ENCODE measurements around the gene PLPP7. TPM values are rescaled to one million over a fixed set of nuclear protein-coding genes. Genes with fewer than 3 reads are reported as not detected.
A peak's percentile ranks its signal among the peaks of the same experiment; 100 is the strongest.
"Not testable (repeated sequence)": the region's sequence is repeated elsewhere in the genome, so short reads cannot be mapped to it uniquely, and the experiment has no call there.

PLPP7 gene
- total and polyA plus RNA-seq, 4 donors, result 5.6 to 11.1 (median 8.0) TPM

DNA sequence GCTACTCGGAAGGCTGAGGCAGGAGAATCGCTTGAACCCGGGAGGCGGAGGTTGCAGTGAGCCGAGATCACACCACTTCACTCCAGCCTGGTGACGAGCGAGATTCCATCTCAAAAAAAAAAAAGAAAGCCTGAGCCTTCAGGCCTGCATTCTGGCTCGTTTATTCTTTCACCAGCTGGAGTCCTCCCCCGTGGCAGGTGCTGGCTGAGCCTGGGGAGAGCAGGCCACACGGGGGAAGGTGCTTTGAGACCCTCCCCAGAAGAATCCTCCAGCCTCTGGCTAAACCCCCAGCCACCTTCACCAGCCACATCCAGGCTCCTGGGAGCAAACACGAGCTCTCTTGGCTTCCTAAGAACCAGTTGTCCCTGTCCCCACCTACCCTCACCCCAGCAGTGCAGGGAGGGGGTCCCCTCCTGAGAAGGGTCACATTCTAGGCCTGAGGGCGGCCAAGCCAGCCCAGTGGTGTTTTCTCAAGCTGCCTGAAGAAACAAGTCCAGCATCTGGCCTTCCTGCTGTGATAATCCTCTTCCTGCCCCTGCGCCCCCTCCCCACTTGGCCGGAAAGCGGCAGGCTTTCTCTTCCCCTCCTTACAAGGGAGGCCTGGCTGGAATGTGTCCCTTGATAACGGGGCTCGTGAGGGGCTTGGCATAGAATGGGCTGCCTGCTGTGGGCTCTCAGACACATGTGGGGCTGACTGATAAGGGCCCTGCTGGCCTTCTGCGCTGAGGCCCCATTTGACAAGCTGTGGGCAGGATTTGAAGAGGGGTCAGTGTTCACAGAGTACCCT is 41.5 kb downstream of the PLPP7 start:
- no peak overlapping the region for H3K4me3 ChIP-seq (ENCODE audit: low read length in 2 of 2)
- H3K36me3 ChIP-seq (ENCODE audit: control insufficient read depth in 1 of 2, insufficient read depth in 2 of 2, low read length in 1 of 2), result no peaks in the 10 kb centered on the region
- H3K27me3 ChIP-seq (ENCODE audit: control insufficient read depth in 1 of 2, insufficient read depth in 2 of 2, low read length in 1 of 2), result no peaks in the 10 kb centered on the region
- intact Hi-C loops (cut with DNase I), result no loop called here
- no peaks in the 10 kb centered on the region for H3K9me3 ChIP-seq (ENCODE audit: control insufficient read depth, low read length)
- no peak overlapping the region for H3K27ac ChIP-seq (ENCODE audit: low read depth in 1 of 2, low read length in 2 of 2)
- H3K4me1 ChIP-seq (ENCODE audit: control insufficient read depth in 1 of 2, insufficient read depth in 2 of 2, low read length in 2 of 2), result no peaks in the 10 kb centered on the region
- WGBS, 2 donors, result 82 to 84% methylated on average over 18 of the region's 18 CpGs
- ATAC-seq (ENCODE audit: low FRiP score) (peak; percentile 13), DNase-seq (peak in 1 of 2 donors; percentile 42)

GRCh38 chr9:131331996-131332395 is 42.5 kb downstream of the PLPP7 start:
- peak in 1 of 2 donors; percentile 2 for DNase-seq
- H3K36me3 ChIP-seq (ENCODE audit: control insufficient read depth in 1 of 2, insufficient read depth in 2 of 2, low read length in 1 of 2); H3K27ac ChIP-seq (ENCODE audit: low read depth in 1 of 2, low read length in 2 of 2); H3K27me3 ChIP-seq (ENCODE audit: control insufficient read depth in 1 of 2, insufficient read depth in 2 of 2, low read length in 1 of 2); intact Hi-C loops (cut with DNase I); H3K4me3 ChIP-seq (ENCODE audit: low read length in 2 of 2); H3K4me1 ChIP-seq (ENCODE audit: control insufficient read depth in 1 of 2, insufficient read depth in 2 of 2, low read length in 2 of 2); ATAC-seq (ENCODE audit: low FRiP score); H3K9me3 ChIP-seq (ENCODE audit: control insufficient read depth, low read length): not testable (repeated sequence)
- 97 to 98% methylated on average over 2 of the region's 2 CpGs for WGBS, 2 donors

DNA sequence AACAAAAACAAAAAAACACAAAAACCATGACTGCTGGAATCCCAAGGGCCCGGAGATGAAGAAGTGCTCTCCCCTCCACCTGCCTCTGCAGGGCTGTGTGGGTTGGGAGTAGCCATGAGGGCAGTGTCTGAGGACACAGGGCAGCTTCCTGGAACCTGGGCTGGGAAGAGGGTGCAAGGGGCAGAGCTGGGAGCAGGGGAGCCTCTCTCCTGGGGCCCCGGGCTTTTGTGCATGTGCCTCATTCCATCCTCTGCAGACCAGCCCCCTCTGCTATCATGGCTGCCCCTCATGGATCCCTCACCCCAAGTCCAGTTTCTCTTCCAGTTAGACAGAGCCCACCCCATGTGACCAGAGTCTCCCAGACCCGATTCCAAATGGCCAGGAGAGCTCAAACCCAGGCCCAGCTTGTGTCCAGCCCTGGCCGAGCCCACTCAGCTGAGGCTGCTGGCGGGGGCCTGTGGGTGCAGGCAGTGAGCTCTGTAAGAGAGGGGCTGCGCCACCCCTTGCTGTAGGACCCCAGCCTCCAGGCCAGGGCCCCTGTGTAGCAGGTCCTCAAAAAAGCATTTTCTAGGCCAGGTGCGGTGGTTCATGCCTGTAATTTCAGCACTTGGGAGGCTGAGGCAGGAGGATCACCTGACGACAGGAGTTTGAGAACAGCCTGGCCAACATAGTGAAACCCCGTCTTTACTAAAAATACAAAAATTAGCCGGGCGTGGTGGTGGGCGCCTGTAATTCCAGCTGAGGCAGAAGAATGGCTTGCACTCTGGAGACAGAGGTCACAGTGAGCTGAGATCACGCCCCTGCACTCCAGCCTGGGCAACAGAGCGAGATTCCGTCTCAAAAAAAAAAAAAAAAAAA is 44.5 kb downstream of the PLPP7 start:
- H3K4me1 ChIP-seq (ENCODE audit: control insufficient read depth in 1 of 2, insufficient read depth in 2 of 2, low read length in 2 of 2), result no peaks in the 10 kb centered on the region
- DNase-seq (peak in 1 of 2 donors; percentile 67), ATAC-seq (ENCODE audit: low FRiP score) (no peak)
- H3K9me3 ChIP-seq (ENCODE audit: control insufficient read depth, low read length), result no peaks in the 10 kb centered on the region
- H3K36me3 ChIP-seq (ENCODE audit: control insufficient read depth in 1 of 2, insufficient read depth in 2 of 2, low read length in 1 of 2), result no peaks in the 10 kb centered on the region
- no peak overlapping the region for H3K27ac ChIP-seq (ENCODE audit: low read depth in 1 of 2, low read length in 2 of 2)
- no peaks in the 10 kb centered on the region for H3K27me3 ChIP-seq (ENCODE audit: control insufficient read depth in 1 of 2, insufficient read depth in 2 of 2, low read length in 1 of 2)
- intact Hi-C loops (cut with DNase I), result no loop called here
- H3K4me3 ChIP-seq (ENCODE audit: low read length in 2 of 2), result no peak overlapping the region
- WGBS, 2 donors, result 80 to 81% methylated on average over 15 of the region's 15 CpGs

DNA sequence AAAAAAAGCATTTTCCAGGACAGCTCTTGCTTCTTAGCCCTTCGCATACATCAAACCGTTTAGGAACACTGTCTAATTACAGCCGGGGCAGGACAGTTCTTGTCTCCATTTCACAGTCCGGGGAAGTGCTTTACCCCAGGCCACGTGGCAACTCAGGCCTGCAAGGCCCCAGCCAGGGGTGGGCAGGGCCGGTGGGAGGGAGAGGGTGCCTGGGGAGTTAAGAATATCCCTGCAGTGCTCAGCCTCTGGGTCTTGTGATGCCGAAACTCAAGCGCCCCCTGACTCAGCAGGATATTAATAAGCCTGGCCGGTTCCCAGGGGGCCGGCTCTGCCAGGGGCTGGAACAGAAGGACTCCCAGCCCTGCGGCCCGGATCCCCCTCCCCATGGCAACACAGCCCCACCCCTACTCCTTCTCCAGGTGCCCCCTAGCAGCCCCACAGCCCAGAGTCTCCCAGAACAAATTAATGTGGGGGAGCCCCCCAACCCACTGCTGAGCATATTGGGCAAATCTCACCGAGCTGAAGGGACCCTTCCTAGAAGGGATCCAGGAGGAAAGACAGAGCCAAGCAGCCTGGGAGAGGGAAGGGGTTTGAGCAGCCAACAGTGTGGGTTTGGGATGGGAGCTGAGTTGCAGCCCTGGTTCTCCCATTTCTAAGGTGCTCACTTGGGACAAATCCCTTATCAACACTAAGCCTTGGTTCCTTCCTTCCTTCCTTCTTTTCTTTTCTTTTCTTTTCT is 45.3 kb downstream of the PLPP7 start:
- peak; percentile 62 to 81 for DNase-seq
- H3K4me1 ChIP-seq (ENCODE audit: control insufficient read depth in 1 of 2, insufficient read depth in 2 of 2, low read length in 2 of 2), result no peaks in the 10 kb centered on the region

GRCh38 chr9:131335368-131335755 is 45.8 kb downstream of the PLPP7 start:
- no peaks in the 10 kb centered on the region for H3K36me3 ChIP-seq (ENCODE audit: control insufficient read depth in 1 of 2, insufficient read depth in 2 of 2, low read length in 1 of 2)
- no peaks in the 10 kb centered on the region for H3K27me3 ChIP-seq (ENCODE audit: control insufficient read depth in 1 of 2, insufficient read depth in 2 of 2, low read length in 1 of 2)
- DNase-seq (peak; percentile 29 to 55), ATAC-seq (ENCODE audit: low FRiP score) (no peak)
- H3K27ac ChIP-seq (ENCODE audit: low read depth in 1 of 2, low read length in 2 of 2), result no peak overlapping the region
- no peak overlapping the region for H3K4me3 ChIP-seq (ENCODE audit: low read length in 2 of 2)
- no peaks in the 10 kb centered on the region for H3K9me3 ChIP-seq (ENCODE audit: control insufficient read depth, low read length)
- WGBS, 2 donors, result 79 to 82% methylated on average over 4 of the region's 4 CpGs
- no peaks in the 10 kb centered on the region for H3K4me1 ChIP-seq (ENCODE audit: control insufficient read depth in 1 of 2, insufficient read depth in 2 of 2, low read length in 2 of 2)
- intact Hi-C loops (cut with DNase I), result loop anchor here (5.0 kb wide), 1 partner anchor 278 kb away; no protein-coding TSS in a partner anchor

More for the DNA sequence above, 45.3 kb downstream of the PLPP7 start:
- Histone ChIP-seq H3K27ac (ENCODE audit: low read depth in 1 of 2, low read length in 2 of 2) (peak overlapping the region in 1 of 2 donors; percentile 17), H3K9me3 (ENCODE audit: control insufficient read depth, low read length) (no peaks in the 10 kb centered on the region), H3K27me3 (ENCODE audit: control insufficient read depth in 1 of 2, insufficient read depth in 2 of 2, low read length in 1 of 2) (no peaks in the 10 kb centered on the region), H3K4me3 (ENCODE audit: low read length in 2 of 2) (no peak overlapping the region), H3K36me3 (ENCODE audit: control insufficient read depth in 1 of 2, insufficient read depth in 2 of 2, low read length in 1 of 2) (no peaks in the 10 kb centered on the region)
- ATAC-seq (ENCODE audit: low FRiP score), result peak; percentile 57
- WGBS, 2 donors, result 11 to 13% methylated on average over 12 to 13 of the region's 13 CpGs
- intact Hi-C loops (cut with DNase I), result loop anchor here (5.0 kb wide), 1 partner anchor 277 kb away; no protein-coding TSS in a partner anchor

DNA sequence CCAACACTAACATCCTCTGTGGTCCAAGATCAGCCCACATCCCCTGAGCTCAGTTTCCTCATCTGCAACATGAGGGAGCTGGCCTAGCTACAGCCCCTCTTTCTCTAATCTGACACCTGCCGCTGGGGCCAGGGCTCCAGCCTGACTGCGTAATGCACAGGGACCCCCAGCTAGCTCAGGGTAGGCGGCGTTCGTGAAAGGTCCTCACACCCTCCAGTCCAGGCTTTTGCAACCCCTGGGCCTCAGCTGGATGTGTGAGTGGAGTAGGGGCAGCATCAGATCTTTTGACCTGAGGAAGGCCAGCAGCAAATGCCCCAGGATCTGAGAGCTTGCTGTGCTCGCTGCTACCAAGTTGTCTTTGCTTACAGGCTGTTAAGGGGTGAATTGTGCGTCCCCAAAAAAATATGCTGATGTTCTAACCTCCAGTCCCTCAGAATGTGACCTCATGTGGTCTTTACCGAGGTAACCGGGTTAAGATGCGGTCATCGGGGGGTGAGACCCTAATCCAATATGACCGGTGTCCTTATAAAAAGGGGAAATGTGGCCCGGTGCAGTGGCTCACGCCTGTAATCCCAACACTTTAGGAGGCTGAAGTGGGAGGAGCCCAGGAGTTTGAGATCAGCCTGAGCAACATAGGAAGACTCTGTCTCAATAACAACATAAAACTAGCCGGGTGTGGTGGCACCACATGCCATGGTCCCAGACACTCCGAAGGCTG is 47.8 kb downstream of the PLPP7 start:
- WGBS, 2 donors, result 86 to 87% methylated on average over 16 of the region's 16 CpGs
- DNase-seq, result peak; percentile 6 to 39
- H3K27ac ChIP-seq (ENCODE audit: low read depth in 1 of 2, low read length in 2 of 2), result no peak overlapping the region

GRCh38 chr9:131339212-131339611 is 49.7 kb downstream of the PLPP7 start:
- not testable (repeated sequence) for H3K27me3 ChIP-seq (ENCODE audit: control insufficient read depth in 1 of 2, insufficient read depth in 2 of 2, low read length in 1 of 2); H3K27ac ChIP-seq (ENCODE audit: low read depth in 1 of 2, low read length in 2 of 2); H3K4me3 ChIP-seq (ENCODE audit: low read length in 2 of 2); H3K36me3 ChIP-seq (ENCODE audit: control insufficient read depth in 1 of 2, insufficient read depth in 2 of 2, low read length in 1 of 2); H3K9me3 ChIP-seq (ENCODE audit: control insufficient read depth, low read length); DNase-seq; H3K4me1 ChIP-seq (ENCODE audit: control insufficient read depth in 1 of 2, insufficient read depth in 2 of 2, low read length in 2 of 2); ATAC-seq (ENCODE audit: low FRiP score)
- intact Hi-C loops (cut with DNase I), result loop anchor here (5.0 kb wide), 1 partner anchor 282 kb away; no protein-coding TSS in a partner anchor
- 92 to 93% methylated on average over 4 to 5 of the region's 5 CpGs for WGBS, 2 donors

More for the DNA sequence above, 47.8 kb downstream of the PLPP7 start:
- no peak for ATAC-seq (ENCODE audit: low FRiP score)
- no peaks in the 10 kb centered on the region for H3K36me3 ChIP-seq (ENCODE audit: control insufficient read depth in 1 of 2, insufficient read depth in 2 of 2, low read length in 1 of 2)
- intact Hi-C loops (cut with DNase I), result loop anchor here (2.0 to 5.0 kb wide), 2 partner anchors 158 to 280 kb away; no protein-coding TSS in a partner anchor
- H3K4me3 ChIP-seq (ENCODE audit: low read length in 2 of 2), result no peak overlapping the region
- no peaks in the 10 kb centered on the region for H3K27me3 ChIP-seq (ENCODE audit: control insufficient read depth in 1 of 2, insufficient read depth in 2 of 2, low read length in 1 of 2)
- no peaks in the 10 kb centered on the region for H3K4me1 ChIP-seq (ENCODE audit: control insufficient read depth in 1 of 2, insufficient read depth in 2 of 2, low read length in 2 of 2)
- H3K9me3 ChIP-seq (ENCODE audit: control insufficient read depth, low read length), result no peaks in the 10 kb centered on the region

All from aorta (tissue), 5 donors.